HG02759 (cell line): ENCODE measurements around the gene ALPK3.
A peak's percentile ranks its signal among the peaks of the same experiment; 100 is the strongest.

ENCODE experiments used
- ATAC-seq: cut with Tn5 transposase; IDR thresholded peaks from one replicate; pipeline ENCODE4 v1.9.1; 2021; ENCODE audit warnings: mild to moderate bottlenecking, moderate library complexity; ENCODE audit not compliant: unreplicated experiment

Gene ALPK3, protein sequence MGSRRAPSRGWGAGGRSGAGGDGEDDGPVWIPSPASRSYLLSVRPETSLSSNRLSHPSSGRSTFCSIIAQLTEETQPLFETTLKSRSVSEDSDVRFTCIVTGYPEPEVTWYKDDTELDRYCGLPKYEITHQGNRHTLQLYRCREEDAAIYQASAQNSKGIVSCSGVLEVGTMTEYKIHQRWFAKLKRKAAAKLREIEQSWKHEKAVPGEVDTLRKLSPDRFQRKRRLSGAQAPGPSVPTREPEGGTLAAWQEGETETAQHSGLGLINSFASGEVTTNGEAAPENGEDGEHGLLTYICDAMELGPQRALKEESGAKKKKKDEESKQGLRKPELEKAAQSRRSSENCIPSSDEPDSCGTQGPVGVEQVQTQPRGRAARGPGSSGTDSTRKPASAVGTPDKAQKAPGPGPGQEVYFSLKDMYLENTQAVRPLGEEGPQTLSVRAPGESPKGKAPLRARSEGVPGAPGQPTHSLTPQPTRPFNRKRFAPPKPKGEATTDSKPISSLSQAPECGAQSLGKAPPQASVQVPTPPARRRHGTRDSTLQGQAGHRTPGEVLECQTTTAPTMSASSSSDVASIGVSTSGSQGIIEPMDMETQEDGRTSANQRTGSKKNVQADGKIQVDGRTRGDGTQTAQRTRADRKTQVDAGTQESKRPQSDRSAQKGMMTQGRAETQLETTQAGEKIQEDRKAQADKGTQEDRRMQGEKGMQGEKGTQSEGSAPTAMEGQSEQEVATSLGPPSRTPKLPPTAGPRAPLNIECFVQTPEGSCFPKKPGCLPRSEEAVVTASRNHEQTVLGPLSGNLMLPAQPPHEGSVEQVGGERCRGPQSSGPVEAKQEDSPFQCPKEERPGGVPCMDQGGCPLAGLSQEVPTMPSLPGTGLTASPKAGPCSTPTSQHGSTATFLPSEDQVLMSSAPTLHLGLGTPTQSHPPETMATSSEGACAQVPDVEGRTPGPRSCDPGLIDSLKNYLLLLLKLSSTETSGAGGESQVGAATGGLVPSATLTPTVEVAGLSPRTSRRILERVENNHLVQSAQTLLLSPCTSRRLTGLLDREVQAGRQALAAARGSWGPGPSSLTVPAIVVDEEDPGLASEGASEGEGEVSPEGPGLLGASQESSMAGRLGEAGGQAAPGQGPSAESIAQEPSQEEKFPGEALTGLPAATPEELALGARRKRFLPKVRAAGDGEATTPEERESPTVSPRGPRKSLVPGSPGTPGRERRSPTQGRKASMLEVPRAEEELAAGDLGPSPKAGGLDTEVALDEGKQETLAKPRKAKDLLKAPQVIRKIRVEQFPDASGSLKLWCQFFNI (N-terminal part only)

GRCh38 chr15:84816694-84817465 lies at the start of gene ALPK3:
TSS of gene ALPK3 (plus strand) at chr15:84817356. CDS start at chr15:84817453, 97 bp downstream.
- no peak for ATAC-seq

DNA sequence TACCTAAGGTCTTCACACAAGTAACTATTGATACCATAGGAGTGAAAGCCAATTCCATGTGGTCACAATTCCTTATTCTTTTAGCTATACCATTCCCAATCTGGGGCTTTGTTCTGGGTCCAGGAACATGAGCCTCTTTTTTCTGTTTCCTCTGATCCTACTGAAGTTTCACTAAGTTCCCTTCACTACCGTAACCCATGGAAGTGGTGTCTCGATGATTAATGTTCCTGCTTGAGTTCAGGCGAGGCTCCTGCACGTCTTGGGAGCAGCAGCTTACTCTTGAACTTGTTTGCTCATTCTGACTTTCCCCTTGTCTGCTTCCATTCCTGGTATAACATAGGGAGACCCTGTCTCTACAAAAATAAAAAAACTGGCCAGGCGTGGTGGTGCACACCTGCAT lies 45.1 kb upstream of the ALPK3 start:
- no peak for ATAC-seq

- ATAC-seq = no peak
Observed at GRCh38 chr15:84772467-84772866, 44.7 kb upstream of the ALPK3 start.

- ATAC-seq = no peak
Observed at GRCh38 chr15:84773716-84774115, 43.4 kb upstream of the ALPK3 start.

GRCh38 chr15:84775867-84776449 lies 41.2 kb upstream of the ALPK3 start:
- ATAC-seq = no peak

DNA sequence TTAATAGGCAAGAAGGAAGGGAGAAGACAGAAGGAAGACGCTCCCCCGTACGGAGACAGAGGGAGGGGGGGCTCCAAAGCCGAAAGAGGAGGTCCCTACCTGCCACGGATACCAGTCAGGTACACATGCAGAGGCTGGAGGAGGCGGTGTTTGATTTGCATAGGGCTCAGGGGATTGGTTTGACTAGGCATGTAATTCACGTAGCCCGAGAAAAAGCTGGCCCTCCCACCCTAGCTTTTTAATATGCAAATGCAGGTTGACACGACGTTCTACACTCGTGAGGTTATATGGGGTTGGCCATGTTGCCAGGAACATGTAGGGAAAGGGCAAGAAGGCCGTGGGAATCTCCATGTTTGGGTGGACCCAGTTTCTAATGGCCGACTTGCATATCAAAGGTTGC lies 39.0 kb upstream of the ALPK3 start:
- no peak for ATAC-seq

DNA sequence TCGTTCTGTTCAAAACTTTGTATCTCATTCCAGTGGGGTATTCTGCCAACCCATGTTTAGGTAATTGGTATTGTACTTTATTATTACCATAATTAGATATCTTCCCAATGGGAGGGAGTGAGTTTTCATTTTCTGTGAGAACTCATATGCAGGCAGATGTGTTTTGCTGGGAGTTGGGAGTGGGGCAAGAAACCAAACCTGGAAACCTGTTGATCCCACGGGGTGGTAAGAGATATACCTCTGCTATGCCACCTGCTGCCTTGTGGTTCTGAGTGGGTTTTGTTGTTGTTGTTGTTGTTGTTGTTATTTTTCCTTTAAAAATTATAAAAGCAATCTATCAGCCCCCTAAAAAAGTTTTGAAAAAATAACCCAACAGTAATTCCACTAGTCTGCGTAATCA lies 36.7 kb upstream of the ALPK3 start:
- ATAC-seq = no peak

DNA sequence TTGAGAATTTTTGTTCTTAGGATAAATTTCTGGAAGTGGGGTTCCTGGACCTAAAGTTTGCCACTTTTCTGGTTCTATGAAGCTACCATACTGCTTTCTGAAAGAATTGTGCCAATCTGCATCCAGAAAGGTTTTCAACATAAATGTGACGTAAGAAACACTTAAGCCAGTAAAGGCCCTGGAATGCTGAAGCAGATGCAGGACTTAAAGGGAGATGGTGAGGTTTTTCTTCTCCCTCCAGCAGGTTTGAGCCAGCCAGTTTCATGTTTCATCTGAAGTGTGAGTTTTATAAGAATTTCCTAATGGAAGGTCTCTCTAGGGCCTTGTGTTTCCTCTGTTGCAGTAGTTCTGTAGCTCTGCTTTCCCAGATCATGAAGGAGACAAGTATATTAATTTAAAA lies 35.7 kb upstream of the ALPK3 start:
- no peak for ATAC-seq

GRCh38 chr15:84782346-84782745 lies 34.8 kb upstream of the ALPK3 start:
- ATAC-seq = no peak

DNA sequence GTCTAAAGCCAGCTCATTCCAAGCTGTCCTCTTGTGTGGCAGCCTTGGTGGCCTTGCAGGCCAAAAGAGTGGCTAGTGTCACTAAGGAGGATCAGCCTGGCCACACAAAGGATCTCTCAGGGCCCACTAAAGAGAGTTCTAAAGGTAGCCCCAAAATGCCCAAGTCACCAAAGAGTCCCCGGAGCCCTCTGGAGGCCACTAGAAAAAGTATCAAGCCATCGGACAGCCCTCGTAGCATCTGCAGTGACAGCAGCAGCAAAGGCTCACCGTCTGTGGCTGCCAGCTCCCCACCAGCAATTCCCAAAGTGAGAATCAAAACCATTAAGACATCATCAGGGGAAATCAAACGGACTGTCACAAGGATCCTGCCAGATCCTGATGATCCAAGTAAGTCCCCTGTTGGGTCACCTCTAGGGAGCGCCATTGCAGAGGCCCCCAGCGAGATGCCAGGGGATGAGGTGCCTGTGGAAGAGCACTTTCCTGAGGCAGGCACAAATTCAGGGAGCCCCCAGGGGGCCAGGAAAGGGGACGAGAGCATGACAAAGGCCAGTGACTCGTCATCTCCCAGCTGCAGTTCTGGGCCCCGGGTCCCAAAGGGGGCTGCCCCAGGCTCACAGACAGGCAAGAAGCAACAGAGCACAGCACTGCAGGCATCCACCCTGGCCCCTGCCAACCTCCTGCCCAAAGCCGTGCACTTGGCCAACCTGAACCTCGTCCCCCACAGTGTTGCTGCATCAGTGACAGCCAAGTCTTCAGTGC lies 33.5 kb upstream of the ALPK3 start:
- no peak for ATAC-seq

DNA sequence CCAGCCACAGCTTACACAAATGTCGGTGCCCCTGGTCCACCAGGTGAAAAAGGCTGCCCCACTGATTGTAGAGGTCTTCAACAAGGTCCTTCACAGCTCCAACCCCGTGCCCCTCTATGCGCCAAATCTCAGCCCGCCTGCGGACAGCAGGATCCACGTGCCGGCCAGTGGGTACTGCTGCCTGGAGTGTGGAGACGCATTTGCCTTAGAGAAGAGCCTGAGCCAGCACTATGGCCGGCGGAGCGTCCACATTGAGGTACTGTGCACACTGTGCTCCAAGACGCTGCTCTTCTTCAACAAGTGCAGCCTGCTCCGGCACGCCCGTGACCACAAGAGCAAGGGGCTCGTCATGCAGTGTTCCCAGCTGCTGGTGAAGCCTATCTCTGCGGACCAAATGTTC lies 32.9 kb upstream of the ALPK3 start:
- no peak for ATAC-seq

DNA sequence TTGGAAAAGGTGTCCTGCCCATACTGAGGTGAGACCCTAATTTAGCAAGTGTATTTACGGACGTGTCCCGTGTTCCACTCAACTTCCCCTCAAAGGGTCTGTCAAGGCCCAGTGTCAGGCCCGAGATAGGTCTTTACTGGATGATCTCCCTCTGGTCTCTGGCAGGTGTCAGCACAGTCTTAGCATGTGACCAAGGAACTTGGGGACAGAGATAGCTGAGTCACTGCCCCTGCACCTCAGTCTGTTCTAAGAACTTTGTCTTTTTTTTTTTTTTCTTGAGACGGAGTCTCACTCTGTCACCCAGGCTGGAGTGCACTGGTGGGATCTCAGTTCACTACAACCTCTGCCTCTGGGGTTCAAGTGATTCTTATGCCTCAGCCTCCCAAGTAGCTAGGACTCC lies 32.1 kb upstream of the ALPK3 start:
- no peak for ATAC-seq

DNA sequence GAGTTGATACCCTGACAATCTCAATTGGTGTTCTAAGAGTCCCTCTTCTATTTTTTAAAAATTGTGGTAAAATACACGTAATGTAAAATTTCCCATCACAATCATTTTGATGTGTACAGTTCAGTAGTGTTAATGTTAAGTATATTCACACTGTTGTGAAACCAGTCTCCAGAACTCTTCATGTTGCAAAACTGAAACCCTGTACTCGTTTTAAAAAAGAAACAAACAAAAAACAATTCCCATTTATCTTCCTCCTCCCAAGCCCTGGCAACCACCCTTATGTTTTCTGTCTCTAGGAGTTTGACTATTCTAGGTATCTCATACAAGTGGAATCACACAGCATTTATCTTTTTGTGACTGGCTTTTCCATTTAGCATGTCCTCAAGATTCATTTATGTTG lies 28.7 kb upstream of the ALPK3 start:
- no peak for ATAC-seq

DNA sequence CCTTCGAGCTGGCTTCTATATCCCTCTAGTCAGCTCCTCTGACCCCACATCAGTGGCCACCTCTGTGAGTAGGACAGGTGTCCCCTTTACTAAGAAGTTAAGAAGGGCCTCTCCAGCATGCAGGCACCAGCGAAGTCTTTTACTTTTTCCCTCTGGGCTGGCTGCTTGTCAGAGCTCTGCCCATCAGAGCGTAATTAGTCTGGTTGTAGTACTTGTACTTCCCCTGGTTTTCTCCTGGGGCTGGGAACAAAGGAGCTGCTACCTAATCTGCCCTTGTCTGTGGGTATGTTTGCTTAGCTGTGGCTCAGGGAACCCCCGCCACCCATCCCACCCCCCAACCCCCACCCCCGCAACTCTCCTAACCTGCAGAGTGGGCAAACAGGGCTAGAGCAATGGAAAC lies 27.4 kb upstream of the ALPK3 start:
- ATAC-seq = peak; percentile 38

GRCh38 chr15:84790676-84791075 lies 26.5 kb upstream of the ALPK3 start:
- ATAC-seq = no peak

- no peak for ATAC-seq
Observed at GRCh38 chr15:84791763-84792162, 25.4 kb upstream of the ALPK3 start.

- ATAC-seq = no peak
Observed at GRCh38 chr15:84793431-84794161, 23.6 kb upstream of the ALPK3 start.

DNA sequence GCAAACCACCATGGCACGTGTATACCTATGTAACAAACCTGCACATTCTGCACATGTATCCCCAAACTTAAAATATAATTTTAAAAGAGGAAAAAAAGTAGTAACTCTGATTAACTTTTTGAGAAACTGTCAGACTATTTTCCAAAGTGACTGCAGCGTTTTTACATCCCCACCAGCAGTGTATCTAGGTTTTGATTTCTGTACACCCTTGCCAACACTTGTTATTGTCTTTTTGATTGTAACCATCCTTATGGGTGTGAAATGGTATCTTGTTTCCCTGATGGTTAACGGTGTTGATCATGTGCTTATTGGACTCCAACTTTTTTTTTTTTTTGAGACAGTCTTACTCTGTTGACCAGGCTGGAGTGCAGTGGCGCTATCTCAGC lies 23.0 kb upstream of the ALPK3 start:
- no peak for ATAC-seq

DNA sequence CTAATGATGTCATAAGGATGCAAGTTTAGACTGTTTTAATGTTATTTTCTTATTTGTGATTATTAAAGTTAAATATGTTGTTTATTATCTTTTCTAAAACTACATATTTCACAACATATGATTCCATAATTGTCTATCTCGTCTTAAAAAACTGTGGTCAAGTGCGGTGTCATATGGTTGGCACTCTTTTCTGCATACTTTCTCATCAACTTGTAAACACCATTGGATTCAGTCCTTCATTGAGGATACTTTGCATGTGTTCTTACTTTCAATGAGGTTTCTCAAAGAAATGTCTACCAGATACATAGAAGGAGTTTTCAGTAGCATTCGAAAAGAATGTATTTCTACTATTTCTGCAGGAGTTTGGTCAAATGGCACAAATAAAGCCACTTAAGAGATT lies 22.0 kb upstream of the ALPK3 start:
- ATAC-seq = no peak
